CD14-positive monocyte (primary cell): ENCODE data around the gene OLFM3. TPM values are rescaled to one million over a fixed set of nuclear protein-coding genes. Genes with fewer than 3 reads are reported as not detected.

Experiments
- DNase-seq, 3 donors: peaks; one replicate each; pipeline ENCODE4 v3.0.0-alpha.2; 2011 to 2022
- H2AFZ ChIP-seq: 2 replicates; pipeline ENCODE4 v1.6.0; 2012; ENCODE audit warnings: mild to moderate bottlenecking, low read depth, low read length, inconsistent platforms; ENCODE audit not compliant: insufficient read depth, poor library complexity, severe bottlenecking
- H3K27ac ChIP-seq, 2 donors: 1 replicate in 1 of 2; 2 replicates in 1 of 2; pipeline ENCODE4 v1.5.1; 2012 to 2013; ENCODE audit warnings: low read length in 2 of 2, control low read depth in 1 of 2, inconsistent platforms in 1 of 2, low read depth in 1 of 2, mild to moderate bottlenecking in 1 of 2
- H3K27me3 ChIP-seq, 2 donors: one replicate each; pipeline versions ENCODE4 v1.6.0 to v1.6.1; 2011 to 2013; ENCODE audit warnings: low read length in 2 of 2; ENCODE audit not compliant: control insufficient read depth in 2 of 2, insufficient read depth in 2 of 2
- H3K36me3 ChIP-seq, 2 donors: replicated peaks in 1 of 2; 1 replicate in 1 of 2; 2 replicates in 1 of 2; pipeline versions ENCODE4 v1.5.1 to v1.6.1; 2012 to 2013; ENCODE audit warnings: low read length in 2 of 2, control low read depth in 1 of 2, inconsistent platforms in 1 of 2, mild to moderate bottlenecking in 1 of 2; ENCODE audit not compliant: insufficient read depth in 2 of 2, control insufficient read depth in 1 of 2
- H3K4me1 ChIP-seq, 2 donors: 1 replicate in 1 of 2; 2 replicates in 1 of 2; pipeline versions ENCODE4 v1.5.1 to v1.6.1; 2012 to 2013; ENCODE audit warnings: low read length in 2 of 2, control low read depth in 1 of 2, inconsistent platforms in 1 of 2, mild to moderate bottlenecking in 1 of 2, moderate library complexity in 1 of 2; ENCODE audit not compliant: insufficient read depth in 2 of 2, control insufficient read depth in 1 of 2
- H3K4me2 ChIP-seq: replicated peaks from 2 replicates; pipeline ENCODE3; 2012; ENCODE audit warnings: low read length, moderate library complexity, mild to moderate bottlenecking; ENCODE audit not compliant: poor library complexity, severe bottlenecking; ENCODE audit errors: extremely low read depth
- H3K4me3 ChIP-seq, 3 experiments: fragments of 200-600 bp in 1 of 3; sonication (generic) in 1 of 3; replicated peaks in 1 of 3; 1 replicate in 2 of 3; 2 replicates in 1 of 3; pipeline ENCODE4 v1.5.1; 2011 to 2013; ENCODE audit warnings: low read length in 3 of 3, mild to moderate bottlenecking in 3 of 3, control low read depth in 2 of 3, low read depth in 2 of 3, inconsistent platforms in 1 of 3, moderate library complexity in 1 of 3
- H3K79me2 ChIP-seq: 2 replicates; pipeline ENCODE4 v1.6.0; 2012; ENCODE audit warnings: mild to moderate bottlenecking, control low read depth, inconsistent platforms, low read length, moderate library complexity; ENCODE audit not compliant: insufficient read depth
- H3K9ac ChIP-seq: 2 replicates; pipeline ENCODE4 v1.6.0; 2017; ENCODE audit warnings: low read length, mild to moderate bottlenecking; ENCODE audit not compliant: insufficient read depth, poor library complexity, severe bottlenecking
- H3K9me3 ChIP-seq, 2 donors: replicated peaks in 1 of 2; 1 replicate in 1 of 2; 2 replicates in 1 of 2; pipeline versions ENCODE4 v1.5.1 to v1.6.1; 2012 to 2013; ENCODE audit warnings: low read length in 2 of 2, control low read depth in 1 of 2; ENCODE audit not compliant: control insufficient read depth in 1 of 2, insufficient read depth in 1 of 2
- H4K20me1 ChIP-seq: 2 replicates; pipeline ENCODE4 v1.6.0; 2012; ENCODE audit warnings: mild to moderate bottlenecking, low read length, control low read depth, moderate library complexity; ENCODE audit not compliant: insufficient read depth
- H3K27ac Mint-ChIP-seq, 7 donors: one replicate each; pipeline ENCODE4 v1.8.0; 2020; ENCODE audit warnings: mild to moderate bottlenecking in 7 of 7, mixed read lengths in 7 of 7, moderate library complexity in 6 of 7, inconsistent platforms in 2 of 7
- H3K27me3 Mint-ChIP-seq, 3 donors: one replicate each; pipeline ENCODE4 v1.8.0; 2021 to 2022; ENCODE audit warnings: low read depth in 3 of 3, mild to moderate bottlenecking in 3 of 3, mixed read lengths in 3 of 3, moderate library complexity in 3 of 3, inconsistent platforms in 1 of 3
- H3K36me3 Mint-ChIP-seq, 2 donors: one replicate each; pipeline ENCODE4 v1.8.0; 2020; ENCODE audit warnings: mixed read lengths in 2 of 2, inconsistent platforms in 1 of 2, mild to moderate bottlenecking in 1 of 2
- H3K4me1 Mint-ChIP-seq: one replicate; pipeline ENCODE4 v1.8.0; 2020; ENCODE audit warnings: mild to moderate bottlenecking, mixed read lengths
- H3K4me3 Mint-ChIP-seq, 2 donors: one replicate each; pipeline ENCODE4 v1.8.0; 2020; ENCODE audit warnings: mild to moderate bottlenecking in 2 of 2, mixed read lengths in 2 of 2, moderate library complexity in 1 of 2
- H3K9me3 Mint-ChIP-seq, 7 donors: one replicate each; pipeline ENCODE4 v1.8.0; 2020 to 2022; ENCODE audit warnings: mixed read lengths in 7 of 7, mild to moderate bottlenecking in 6 of 7, moderate library complexity in 6 of 7, inconsistent platforms in 2 of 7
- CTCF ChIP-seq: fragments of 200-600 bp; IDR thresholded peaks from one replicate; pipeline ENCODE4 v1.8.0; 2022; ENCODE audit warnings: antibody characterized with exemption, mild to moderate bottlenecking
- WGBS: methylation state at CpG from one replicate; pipeline ENCODE4 v1.1.5; 2013; ENCODE audit warnings: missing lambda C conversion rate; ENCODE audit not compliant: insufficient coverage; 5-methylcytosine and 5-hydroxymethylcytosine counted together
- intact Hi-C, 2 donors: fragments of 100-400 bp; cut with micrococcal nuclease; formaldehyde crosslinking; loops; one replicate each; pipeline versions ENCODE4 v1.15.0 to v1.15.1; 2023
- polyA plus RNA-seq, 3 donors: library from polyadenylated mRNA; depleted of rRNA in 1 of 3; unstranded in 2 of 3; stranded (reverse) in 1 of 3; fragments of 300-500 nt in 2 of 3; fragments of >200 nt in 1 of 3; fragmentation: Illumina TruSeq in 2 of 3; gene quantifications; 1 replicate in 2 of 3; 2 replicates in 1 of 3; pipeline ENCODE4 v1.2.3, GENCODE V29; 2012 to 2021

Gene OLFM3
- polyA plus RNA-seq, 3 donors: not detected

GRCh38 chr1:101843160-101843559 lies 153.6 kb downstream of the OLFM3 start:
- Histone ChIP-seq H4K20me1 (no peaks in the 10 kb centered on the region), H3K27ac (no peak overlapping the region), H3K9ac (no peak overlapping the region), H3K4me2 (no peak overlapping the region), H2AFZ (no peak overlapping the region), H3K9me3 (no peaks in the 10 kb centered on the region), H3K27me3 (peaks cover 0 to 2% of the 10 kb centered on the region in 2 donors), H3K36me3 (no peaks in the 10 kb centered on the region), H3K79me2 (no peaks in the 10 kb centered on the region), H3K4me1 (no peaks in the 10 kb centered on the region), H3K4me3 (no peak overlapping the region)
- TF ChIP-seq CTCF: no peak
- H3K27ac Mint-ChIP-seq: no peak overlapping the region
- no peaks in the 10 kb centered on the region for H3K4me1 Mint-ChIP-seq
- peaks cover 0 to 6% (median 3%) of the 10 kb centered on the region in 7 donors for H3K9me3 Mint-ChIP-seq
- peaks cover 0 to 2% (median 0%) of the 10 kb centered on the region in 3 donors for H3K27me3 Mint-ChIP-seq
- 33% methylated on average over 1 of the region's 5 CpGs for WGBS
- no peaks in the 10 kb centered on the region for H3K36me3 Mint-ChIP-seq
- H3K4me3 Mint-ChIP-seq: no peak overlapping the region
- DNase-seq: no peak
- intact Hi-C loops: no loop called here

DNA sequence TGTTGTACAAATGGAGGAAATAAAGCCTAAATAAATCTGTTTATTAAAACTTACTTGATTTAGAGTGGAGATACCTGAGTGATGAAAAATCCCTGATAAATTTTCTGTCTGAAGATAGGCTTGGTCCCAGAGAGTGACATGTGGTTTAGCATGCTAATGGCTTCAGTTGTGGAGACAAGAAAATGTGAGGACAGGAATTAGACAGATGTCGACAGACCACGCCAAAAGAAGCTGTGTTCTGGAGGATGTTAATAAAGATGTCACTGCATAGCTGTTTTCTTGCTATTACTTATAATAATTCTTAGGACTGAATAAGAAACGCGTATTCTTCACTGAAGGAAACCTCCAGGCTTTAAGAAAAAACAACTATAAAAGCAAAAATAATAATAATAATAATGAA lies 154.9 kb downstream of the OLFM3 start:
- no peaks in the 10 kb centered on the region for H3K27me3 Mint-ChIP-seq
- H3K4me1 ChIP-seq: no peaks in the 10 kb centered on the region
- H3K9me3 Mint-ChIP-seq: peaks cover 0 to 4% (median 3%) of the 10 kb centered on the region in 7 donors
- H3K9ac ChIP-seq: no peak overlapping the region
- H3K9me3 ChIP-seq: no peaks in the 10 kb centered on the region
- intact Hi-C loops: no loop called here
- DNase-seq: no peak
- no peak overlapping the region for H3K4me3 Mint-ChIP-seq
- H3K4me2 ChIP-seq: no peak overlapping the region
- WGBS: no CpG with 5 or more reads among the region's 4 CpGs
- no peak overlapping the region for H3K27ac Mint-ChIP-seq
- peaks cover 0 to 2% of the 10 kb centered on the region in 2 donors for H3K27me3 ChIP-seq
- H3K4me3 ChIP-seq: no peak overlapping the region
- H3K27ac ChIP-seq: no peak overlapping the region
- no peaks in the 10 kb centered on the region for H3K4me1 Mint-ChIP-seq
- no peak for TF ChIP-seq CTCF
- H3K36me3 Mint-ChIP-seq: no peaks in the 10 kb centered on the region
- no peaks in the 10 kb centered on the region for H3K36me3 ChIP-seq
- H2AFZ ChIP-seq: no peak overlapping the region
- H4K20me1 ChIP-seq: no peaks in the 10 kb centered on the region
- H3K79me2 ChIP-seq: no peaks in the 10 kb centered on the region
